NCI-H460 (cell line): ENCODE measurements around the gene HS3ST3A1. TPM values are rescaled to one million over a fixed set of nuclear protein-coding genes. Genes with fewer than 3 reads are reported as not detected.

Source experiments
- DNase-seq: peaks from one replicate; pipeline ENCODE4 v3.0.0-alpha.2; 2016; ENCODE audit warnings: low read depth; ENCODE audit errors: extremely low read depth
- total RNA-seq: library from RNA; depleted of rRNA; stranded (reverse); fragments of >200 nt; shearing (Covaris generic); gene quantifications from 2 replicates; pipeline ENCODE4 v1.2.3, GENCODE V29; 2014

HS3ST3A1 gene
- total RNA-seq, 1 experiment from 2014 or later = 9.0 TPM

- DNase-seq = no peak
Observed at GRCh38 chr17:13541032-13541480, 60.7 kb downstream of the HS3ST3A1 start.

GRCh38 chr17:13540546-13540945 is 61.2 kb downstream of the HS3ST3A1 start:
- no peak for DNase-seq

GRCh38 chr17:13539421-13539820 is 62.3 kb downstream of the HS3ST3A1 start:
- DNase-seq = no peak

GRCh38 chr17:13538841-13539411 is 62.8 kb downstream of the HS3ST3A1 start:
- no peak for DNase-seq

- DNase-seq = no peak
Observed at GRCh38 chr17:13537871-13538643, 63.7 kb downstream of the HS3ST3A1 start.

- DNase-seq = no peak
Observed at GRCh38 chr17:13537167-13537731, 64.5 kb downstream of the HS3ST3A1 start.

GRCh38 chr17:13534946-13535345 is 66.8 kb downstream of the HS3ST3A1 start:
- DNase-seq = no peak

- no peak for DNase-seq
Observed at GRCh38 chr17:13531721-13532120, 70.0 kb downstream of the HS3ST3A1 start.

- DNase-seq = no peak
Observed at GRCh38 chr17:13525876-13526275, 75.9 kb downstream of the HS3ST3A1 start.

- DNase-seq = no peak
Observed at GRCh38 chr17:13523164-13523563, 78.6 kb downstream of the HS3ST3A1 start.

GRCh38 chr17:13522749-13523148 is 79.0 kb downstream of the HS3ST3A1 start:
- no peak for DNase-seq

GRCh38 chr17:13521784-13522183 is 79.9 kb downstream of the HS3ST3A1 start:
- no peak for DNase-seq

- DNase-seq = no peak
Observed at GRCh38 chr17:13520899-13521572, 80.7 kb downstream of the HS3ST3A1 start.

- no peak for DNase-seq
Observed at GRCh38 chr17:13518261-13519000, 83.3 kb downstream of the HS3ST3A1 start.

GRCh38 chr17:13513039-13513405 is 88.7 kb downstream of the HS3ST3A1 start:
- no peak for DNase-seq

GRCh38 chr17:13510062-13510461 is 91.7 kb downstream of the HS3ST3A1 start:
- no peak for DNase-seq

GRCh38 chr17:13509527-13509926 is 92.2 kb downstream of the HS3ST3A1 start:
- DNase-seq = no peak

GRCh38 chr17:13508896-13509295 is 92.8 kb downstream of the HS3ST3A1 start:
- no peak for DNase-seq

GRCh38 chr17:13503526-13503925 is 98.2 kb downstream of the HS3ST3A1 start:
- no peak for DNase-seq

GRCh38 chr17:13502263-13502662 is 99.5 kb downstream of the HS3ST3A1 start:
- no peak for DNase-seq

- DNase-seq = no peak
Observed at GRCh38 chr17:13500947-13501346, 100.8 kb downstream of the HS3ST3A1 start.
